AG09319 (cell line): ENCODE measurements around the gene HOMEZ.

Experiments used
- DNase-seq: peaks from one replicate; pipeline ENCODE4 v3.0.0-alpha.2; 2010; ENCODE audit warnings: low read depth; ENCODE audit errors: extremely low read depth
- CTCF ChIP-seq: IDR thresholded peaks from 2 replicates; pipeline ENCODE4 v1.5.1; 2011; ENCODE audit warnings: low read depth, mild to moderate bottlenecking, inconsistent platforms, low read length, moderate library complexity

The HOMEZ gene

GRCh38 chr14:23259426-23259825 is 26.5 kb downstream of the HOMEZ start:
- DNase-seq = no peak
- TF ChIP-seq CTCF = no peak

- DNase-seq = no peak
- TF ChIP-seq CTCF = no peak
Measured at GRCh38 chr14:23258256-23258655, 27.7 kb downstream of the HOMEZ start.

GRCh38 chr14:23252420-23253333 is 33.3 kb downstream of the HOMEZ start:
- no peak for TF ChIP-seq CTCF
- DNase-seq = no peak

GRCh38 chr14:23252006-23252405 is 33.9 kb downstream of the HOMEZ start:
- no peak for TF ChIP-seq CTCF
- DNase-seq = no peak

GRCh38 chr14:23249824-23250223 is 36.1 kb downstream of the HOMEZ start:
- no peak for DNase-seq
- no peak for TF ChIP-seq CTCF

GRCh38 chr14:23248601-23249000 is 37.3 kb downstream of the HOMEZ start:
- no peak for TF ChIP-seq CTCF

GRCh38 chr14:23245282-23245681 is 40.6 kb downstream of the HOMEZ start:
- no peak for TF ChIP-seq CTCF
- DNase-seq = no peak

More at GRCh38 chr14:23248601-23249000, 37.3 kb downstream of the HOMEZ start:
- no peak for DNase-seq
